Left ventricle myocardium superior (tissue), 1 donor: ENCODE data around the gene SEC24D. TPM values are rescaled to one million over a fixed set of nuclear protein-coding genes. Genes with fewer than 3 reads are reported as not detected.

Experiments
- ATAC-seq: fragments of 200-7000 bp; cut with Tn5 transposase; one replicate; pipeline ENCODE4 v1.9.1; 2020; ENCODE audit warnings: mild to moderate bottlenecking, moderate library complexity
- DNase-seq: peaks from one replicate; pipeline ENCODE4 v3.0.0-alpha.2; 2020
- intact Hi-C: fragments of 100-400 bp; cut with micrococcal nuclease; formaldehyde crosslinking; loops from one replicate; pipeline ENCODE4 v1.11.0; 2022
- total RNA-seq: library from RNA; stranded (reverse); fragmentation: NEBNext Ultra II Directional; extraction: Animal tissue kit (Norgen Biotek cat#: 25700); gene quantifications from one replicate; pipeline ENCODE4 v1.2.1, GENCODE V29; 2021
- donor health status: DM: no; HTN: yes; CAD: no; lungs with severe emphysema.

SEC24D gene
- total RNA-seq, 1 donor from 2014 or later = 12.5 TPM

DNA sequence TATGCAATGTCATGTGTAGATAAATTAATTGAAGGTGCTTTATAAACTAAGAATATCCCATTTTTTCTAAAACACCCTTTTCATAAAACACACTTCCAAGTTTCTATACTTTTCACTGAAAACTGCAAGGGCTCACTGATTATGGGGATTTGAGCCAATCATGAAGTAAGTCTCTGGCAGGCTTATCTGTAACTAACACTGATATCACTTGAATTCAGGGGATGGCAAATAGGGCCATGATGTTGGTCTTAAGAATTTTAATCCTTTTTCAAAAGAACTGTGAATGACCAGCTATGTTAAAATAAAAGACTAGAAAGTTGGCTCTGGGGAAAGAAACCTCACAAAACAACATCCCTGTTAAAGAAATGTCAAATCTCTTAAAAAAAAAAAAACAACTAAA is 13.0 kb upstream of the SEC24D start:
- intact Hi-C loops = no loop called here
- no peak for DNase-seq
- no peak for ATAC-seq

DNA sequence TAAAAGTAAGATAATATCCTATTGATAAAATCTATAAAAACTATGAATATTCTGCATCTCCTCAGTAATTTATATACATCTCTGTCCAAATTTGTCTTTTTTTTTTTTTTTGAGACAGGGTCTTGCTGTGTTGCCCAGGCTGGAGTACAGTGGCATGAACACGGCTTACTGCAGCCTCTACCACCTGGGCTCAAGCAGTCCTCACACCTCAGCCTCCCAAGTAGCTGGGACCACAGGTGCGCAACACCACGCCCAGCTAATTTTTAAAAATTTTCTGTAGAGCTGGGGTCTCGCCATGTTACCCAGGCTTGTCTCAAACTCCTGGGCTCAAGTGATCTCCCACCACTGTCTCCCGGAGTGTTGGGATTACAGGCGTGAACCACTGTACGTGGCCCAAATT is 12.3 kb upstream of the SEC24D start:
- intact Hi-C loops = no loop called here
- ATAC-seq (no peak), DNase-seq (no peak)

- intact Hi-C loops = no loop called here
- ATAC-seq = no peak
- no peak for DNase-seq
Measured at GRCh38 chr4:118846979-118847378, 11.1 kb upstream of the SEC24D start.

DNA sequence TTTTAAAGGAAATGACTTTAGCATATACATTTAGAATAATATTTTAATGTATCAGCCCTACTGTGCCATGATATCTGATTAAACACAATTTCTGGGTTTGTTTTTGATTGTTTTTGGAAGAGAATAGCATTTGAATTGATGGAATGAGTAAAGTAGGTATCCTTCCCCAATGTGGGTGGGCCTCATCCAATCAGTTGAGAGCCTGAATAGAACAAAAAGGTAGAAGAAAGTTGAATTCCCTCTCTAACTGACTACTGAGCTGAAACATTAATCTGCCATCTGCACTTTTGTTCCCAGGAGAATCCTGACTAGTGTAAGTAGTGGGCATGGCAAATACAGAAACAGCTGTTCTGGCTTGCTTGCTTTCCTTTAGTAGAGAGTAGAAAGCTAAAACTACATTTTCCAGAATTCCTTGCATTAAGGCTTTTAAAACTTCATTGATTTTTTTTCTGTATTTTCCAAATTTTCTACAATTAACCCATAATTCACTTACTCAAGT is 9.7 kb upstream of the SEC24D start:
- intact Hi-C loops = no loop called here
- DNase-seq = no peak

DNA sequence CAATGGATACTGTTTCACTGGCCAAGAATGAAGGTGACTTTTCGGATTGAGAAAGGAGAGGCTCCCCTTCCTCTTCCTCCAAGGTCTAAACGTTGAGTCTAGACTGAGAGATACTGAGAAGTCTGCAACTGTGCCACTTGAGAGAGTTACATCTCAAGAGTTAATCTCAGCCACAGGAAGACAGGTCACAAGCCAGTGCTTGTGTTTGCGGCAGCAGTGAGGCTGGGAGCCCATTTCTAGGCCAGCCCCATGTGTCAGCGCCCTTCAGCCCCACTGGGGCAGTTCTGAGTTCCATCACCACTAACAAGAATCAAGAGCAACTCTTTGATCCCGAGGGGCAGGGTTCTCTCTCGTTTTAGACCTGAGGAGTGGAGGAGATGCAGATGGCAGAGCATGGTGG is 7.3 kb upstream of the SEC24D start:
- DNase-seq (no peak), ATAC-seq (no peak)
- intact Hi-C loops = no loop called here

More for the DNA sequence above, 9.7 kb upstream of the SEC24D start:
- ATAC-seq = no peak

DNA sequence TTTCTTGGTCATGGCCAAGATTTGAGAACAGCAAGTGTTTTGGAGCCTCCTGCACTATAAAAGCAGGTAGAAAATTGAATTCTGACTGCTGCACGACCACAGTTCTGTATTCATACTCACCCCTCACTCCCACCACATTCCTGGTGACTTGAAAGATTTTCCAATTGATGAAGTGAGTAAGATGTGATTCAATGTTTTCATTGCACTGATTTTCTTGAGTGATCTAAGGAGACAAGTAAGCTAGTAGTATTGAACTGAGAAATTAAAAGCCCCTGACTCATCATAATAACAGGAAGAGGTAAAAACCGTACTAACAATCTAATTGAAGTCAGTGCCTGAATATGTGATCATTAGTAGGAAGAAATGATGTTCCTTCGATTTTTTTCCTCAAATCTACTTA is 6.1 kb upstream of the SEC24D start:
- intact Hi-C loops = no loop called here
- ATAC-seq (no peak), DNase-seq (no peak)

DNA sequence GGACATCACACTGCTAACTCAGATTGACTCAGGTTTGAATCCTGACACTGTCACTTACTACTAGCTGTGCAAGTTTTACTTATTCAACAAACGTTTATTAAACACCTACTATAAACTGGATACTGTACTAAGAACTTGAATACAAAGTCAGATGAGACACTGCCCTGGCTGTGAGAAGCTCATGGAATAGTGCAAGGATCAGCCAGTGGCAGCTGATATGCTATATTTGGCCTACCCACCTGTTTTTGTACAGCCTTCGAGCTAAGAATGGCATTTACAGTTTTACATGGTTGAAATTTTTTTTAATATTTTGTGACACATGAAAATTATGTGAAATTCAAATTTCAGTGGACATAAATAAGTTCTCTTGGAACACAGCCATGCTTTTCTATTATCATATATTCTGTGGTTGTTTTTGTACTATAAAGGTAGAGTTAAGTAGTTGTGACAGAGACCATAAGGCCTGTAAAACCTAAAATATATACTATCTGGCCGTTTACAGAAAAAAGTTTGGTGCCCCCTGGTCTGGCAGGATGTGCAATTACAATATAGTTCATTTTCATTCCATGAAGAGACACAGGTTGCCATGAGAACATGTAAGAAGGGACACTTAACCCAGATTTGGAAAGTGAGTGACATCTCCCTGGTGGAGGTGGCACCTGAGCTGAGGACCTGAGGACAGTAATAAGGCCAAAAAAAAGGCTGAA is 3.4 kb upstream of the SEC24D start:
- DNase-seq = no peak
- no peak for ATAC-seq
- intact Hi-C loops = no loop called here

GRCh38 chr4:118837121-118837507 is 1.2 kb upstream of the SEC24D start:
- DNase-seq (no peak), ATAC-seq (no peak)
- intact Hi-C loops = no loop called here

DNA sequence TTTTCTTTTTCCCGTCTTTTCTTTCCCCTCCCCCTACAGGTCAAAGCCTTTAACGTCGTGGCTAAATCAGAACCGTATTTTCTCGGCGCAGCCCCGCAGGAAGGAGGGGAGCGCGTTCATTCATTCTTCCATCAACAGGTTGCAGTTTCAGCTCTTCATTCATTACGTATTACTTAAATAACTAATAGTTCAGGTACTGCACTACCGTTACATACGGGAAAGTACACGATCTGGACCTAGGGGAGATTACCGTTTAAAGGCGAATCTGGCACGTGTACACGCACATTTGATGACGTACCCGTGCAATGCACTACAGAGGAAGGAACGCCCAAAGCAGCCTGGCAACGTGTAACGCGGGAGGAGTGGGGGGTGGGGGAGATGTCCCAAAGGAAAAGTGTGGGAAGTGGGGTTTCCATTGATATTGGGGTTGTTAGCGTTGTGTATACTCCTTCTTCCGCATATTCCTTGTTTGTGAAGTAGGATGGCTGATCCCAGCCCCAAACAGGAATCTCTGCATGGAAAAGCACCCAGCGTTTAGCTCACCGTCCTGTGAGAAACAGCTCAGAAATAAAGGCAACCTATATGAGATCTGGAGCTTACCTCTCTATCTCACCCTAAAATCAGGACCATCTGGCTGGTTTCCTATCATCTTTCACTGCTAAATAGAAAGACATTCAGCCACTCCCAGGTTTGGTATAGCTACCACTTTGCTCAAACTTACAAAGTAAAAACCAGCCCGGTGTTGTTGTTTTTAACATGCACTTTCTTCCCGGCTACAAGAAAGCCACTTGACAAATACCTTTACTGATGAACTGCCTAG is 585 bp upstream of the SEC24D start:
- intact Hi-C loops = no loop called here
- ATAC-seq (peak; percentile 25), DNase-seq (peak; percentile 44)

DNA sequence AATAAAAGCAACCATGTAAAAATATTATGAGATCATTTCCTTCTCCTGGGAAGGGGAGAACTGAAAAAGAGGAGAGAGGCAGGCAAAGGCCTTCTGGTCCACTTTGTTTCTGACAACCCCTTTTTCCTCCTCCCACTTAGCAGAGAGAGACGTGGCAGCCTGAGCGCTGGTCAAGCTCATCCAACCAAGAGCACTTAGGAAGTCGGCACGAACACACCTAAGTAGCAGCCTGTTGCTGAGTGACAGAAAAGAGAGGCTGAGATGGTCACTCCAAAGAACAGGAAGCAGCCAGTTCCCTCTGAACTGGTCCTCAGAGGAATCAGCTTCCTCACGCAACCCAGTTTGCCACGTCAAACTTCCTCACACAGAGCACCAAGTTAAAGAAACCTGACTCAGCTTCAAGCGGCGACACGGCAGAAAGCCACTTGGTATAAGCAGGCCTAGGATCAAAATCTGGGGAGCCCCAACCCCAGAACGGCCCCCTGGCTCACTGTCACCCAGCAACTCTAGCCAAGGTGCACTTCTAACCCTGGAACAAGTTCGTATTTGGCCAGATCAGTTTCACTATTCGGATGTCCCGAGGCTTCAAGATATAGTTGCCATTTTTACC is 861 bp downstream of the SEC24D start:
- ATAC-seq = peak; percentile 72
- intact Hi-C loops = no loop called here
- DNase-seq = peak; percentile 67

DNA sequence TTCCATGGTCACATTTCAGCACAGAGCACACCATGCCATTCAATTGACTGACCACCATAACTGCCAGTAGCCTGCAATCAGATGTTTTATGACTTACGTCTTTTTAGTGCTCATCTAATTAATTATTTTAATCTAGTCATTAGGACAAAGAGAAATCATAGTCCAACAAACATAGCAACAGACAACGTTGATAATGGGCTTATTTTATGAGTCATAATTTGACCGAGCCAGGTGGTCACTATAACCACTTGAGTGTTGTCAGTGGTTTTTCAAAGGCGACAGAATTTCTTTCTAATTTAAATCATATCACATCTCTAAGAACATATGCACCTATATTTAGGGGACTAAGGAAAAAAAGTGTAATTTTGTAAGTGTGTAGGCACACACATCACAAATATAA is 1.9 kb downstream of the SEC24D start:
- intact Hi-C loops = no loop called here
- no peak for DNase-seq
- no peak for ATAC-seq

DNA sequence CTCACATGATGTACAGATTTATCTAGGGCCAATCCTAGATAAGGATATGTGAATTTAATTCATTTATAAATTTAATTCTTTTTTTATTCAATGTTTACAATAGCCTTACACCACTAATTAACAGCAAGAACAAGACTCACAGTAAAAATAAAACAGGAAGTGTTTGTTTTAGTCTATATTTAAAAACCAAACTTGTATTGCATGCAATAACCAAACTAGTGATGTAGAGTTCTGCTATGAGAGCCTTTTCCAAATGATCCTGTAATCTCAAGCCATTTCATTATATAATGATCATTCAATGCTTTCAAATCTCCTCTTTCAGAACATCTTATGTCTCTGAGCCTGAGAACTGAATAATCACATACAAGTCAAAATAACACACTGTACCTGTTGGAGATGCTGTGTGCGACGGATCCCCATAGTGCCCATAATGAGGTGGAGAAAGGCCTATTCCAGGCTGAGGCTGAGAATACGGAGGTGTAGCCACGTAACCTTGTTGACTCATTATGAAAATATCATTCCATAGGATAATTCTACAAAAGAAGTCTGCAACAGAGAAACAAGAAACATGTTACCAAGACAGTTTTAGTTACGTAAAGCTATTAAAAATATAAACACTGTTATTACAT is 2.6 kb downstream of the SEC24D start:
- intact Hi-C loops = no loop called here
- no peak for ATAC-seq

GRCh38 chr4:118829107-118829506 is 6.8 kb downstream of the SEC24D start:
- DNase-seq (no peak), ATAC-seq (no peak)
- intact Hi-C loops = no loop called here

More for the DNA sequence above, 2.6 kb downstream of the SEC24D start:
- no peak for DNase-seq

- ATAC-seq (peak; percentile 48), DNase-seq (no peak)
- intact Hi-C loops = no loop called here
Measured at GRCh38 chr4:118826723-118827444, 9.0 kb downstream of the SEC24D start.

GRCh38 chr4:118825799-118826198 is 10.1 kb downstream of the SEC24D start:
- ATAC-seq (no peak), DNase-seq (no peak)
- intact Hi-C loops = no loop called here

DNA sequence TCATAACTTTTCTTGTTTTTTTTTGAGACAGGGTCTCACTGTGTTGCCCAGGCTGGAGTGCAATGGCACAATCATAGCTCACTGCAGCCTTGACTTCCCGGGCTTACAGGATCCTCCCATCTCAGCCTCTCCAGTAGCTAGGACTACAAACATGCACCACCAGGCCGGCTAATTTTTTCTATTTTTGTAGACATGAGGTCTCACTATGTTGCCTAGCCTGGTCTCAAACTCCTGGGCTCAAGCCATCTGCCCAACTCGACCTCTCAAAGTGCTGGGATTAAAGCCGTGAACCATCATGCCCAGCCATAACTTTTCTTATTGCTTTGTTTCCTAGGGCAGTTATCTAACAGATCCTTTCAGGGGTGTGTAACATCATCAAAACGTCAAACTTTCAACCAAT is 11.8 kb downstream of the SEC24D start:
- ATAC-seq = no peak
- intact Hi-C loops = no loop called here
- DNase-seq = no peak

DNA sequence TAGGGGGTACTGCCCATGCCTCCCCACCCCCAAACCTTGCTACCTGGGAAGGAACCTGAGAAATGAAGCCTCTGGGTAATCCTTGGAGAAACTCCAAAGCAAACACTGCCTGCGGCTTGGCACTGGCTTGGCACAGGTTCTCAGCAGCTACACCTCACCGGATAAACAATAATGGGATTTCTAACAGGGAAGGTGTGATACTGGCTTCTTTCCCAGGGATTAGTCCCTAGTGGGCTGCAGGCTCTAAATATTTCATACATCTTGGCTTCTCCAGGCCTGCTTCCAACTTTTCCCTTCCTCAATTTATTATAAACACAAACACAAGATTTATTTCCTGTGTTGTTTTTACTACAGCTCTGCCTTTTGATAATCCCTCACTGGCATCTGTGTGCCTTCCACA is 12.5 kb downstream of the SEC24D start:
- ATAC-seq (peak; percentile 29), DNase-seq (no peak)
- intact Hi-C loops = no loop called here

- intact Hi-C loops = no loop called here
- ATAC-seq (no peak), DNase-seq (no peak)
Measured at GRCh38 chr4:118821590-118822293, 14.2 kb downstream of the SEC24D start.
